Natural killer cell (primary cell): ENCODE results near the gene ITPRID2. TPM values are rescaled to one million over a fixed set of nuclear protein-coding genes. Genes with fewer than 3 reads are reported as not detected.

Source experiments
- ATAC-seq, 3 donors: fragments of 150-1000 bp in 2 of 3; fragments of 200-7000 bp in 1 of 3; cut with Tn5 transposase; 1 replicate in 1 of 3; 2 replicates in 2 of 3; pipeline ENCODE4 v1.10.0; 2021; ENCODE audit warnings: mild to moderate bottlenecking in 2 of 3, moderate library complexity in 2 of 3
- DNase-seq, 2 donors: peaks; one replicate each; pipeline versions ENCODE4 v3.0.0 to v3.0.0-alpha.2; 2013 to 2021; ENCODE audit warnings: mixed read lengths in 1 of 2
- H3K27ac ChIP-seq: one replicate; pipeline ENCODE4 v1.5.1; 2013; ENCODE audit warnings: mild to moderate bottlenecking, low read length
- H3K27me3 ChIP-seq: one replicate; pipeline ENCODE4 v1.6.1; 2013; ENCODE audit warnings: low read length; ENCODE audit not compliant: control insufficient read depth, insufficient read depth
- H3K36me3 ChIP-seq: one replicate; pipeline ENCODE4 v1.6.1; 2013; ENCODE audit warnings: low read length; ENCODE audit not compliant: control insufficient read depth, insufficient read depth
- H3K4me1 ChIP-seq: one replicate; pipeline ENCODE4 v1.6.1; 2013; ENCODE audit warnings: low read length; ENCODE audit not compliant: control insufficient read depth, insufficient read depth
- H3K4me3 ChIP-seq: one replicate; pipeline ENCODE4 v1.5.1; 2013; ENCODE audit warnings: low read length
- H3K9me3 ChIP-seq: one replicate; pipeline ENCODE4 v1.6.1; 2013; ENCODE audit warnings: low read length; ENCODE audit not compliant: control insufficient read depth, insufficient read depth
- H3K27ac Mint-ChIP-seq, 2 donors: one replicate each; pipeline ENCODE4 v1.8.0; 2022; ENCODE audit warnings: mild to moderate bottlenecking in 2 of 2, mixed read lengths in 2 of 2, moderate library complexity in 1 of 2
- H3K27me3 Mint-ChIP-seq, 2 donors: one replicate each; pipeline ENCODE4 v1.8.0; 2022; ENCODE audit warnings: low read depth in 2 of 2, mixed read lengths in 2 of 2
- H3K36me3 Mint-ChIP-seq: one replicate; pipeline ENCODE4 v1.8.0; 2022; ENCODE audit warnings: mixed read lengths
- H3K4me1 Mint-ChIP-seq, 2 donors: one replicate each; pipeline ENCODE4 v1.8.0; 2022; ENCODE audit warnings: mixed read lengths in 2 of 2
- H3K4me3 Mint-ChIP-seq: one replicate; pipeline ENCODE4 v1.8.0; 2022; ENCODE audit warnings: mild to moderate bottlenecking, moderate library complexity, mixed read lengths
- H3K9me3 Mint-ChIP-seq, 2 donors: one replicate each; pipeline ENCODE4 v1.8.0; 2022; ENCODE audit warnings: mixed read lengths in 2 of 2
- CTCF ChIP-seq: fragments of 200-600 bp; IDR thresholded peaks from one replicate; pipeline ENCODE4 v1.8.0; 2022; ENCODE audit warnings: antibody characterized with exemption
- WGBS: methylation state at CpG from one replicate; pipeline ENCODE4 v1.1.7; 2013; ENCODE audit warnings: missing lambda C conversion rate; ENCODE audit not compliant: insufficient coverage; 5-methylcytosine and 5-hydroxymethylcytosine counted together
- intact Hi-C: fragments of 100-400 bp; cut with micrococcal nuclease; formaldehyde crosslinking; loops from one replicate; pipeline ENCODE4 v1.14.2; 2022
- total RNA-seq, 4 donors: library from RNA; stranded (reverse); fragments of 120-200 nt in 1 of 4; gene quantifications; one replicate each; pipeline versions ENCODE4 v1.2.3 to v1.2.4, GENCODE V29; 2013 to 2022

Gene ITPRID2
- total RNA-seq, 3 donors from 2014 or later (not counting 1 experiment from before 2014, with no cell fraction given) = 63.7 to 89.6 (median 65.8) TPM

- no peak overlapping the region for H3K4me3 Mint-ChIP-seq
- H3K9me3 ChIP-seq = no peaks in the 10 kb centered on the region
- H3K27me3 Mint-ChIP-seq = peaks cover 9 to 29% of the 10 kb centered on the region in 2 donors
- H3K27ac ChIP-seq = no peak overlapping the region
- no peak overlapping the region for H3K27ac Mint-ChIP-seq
- H3K4me1 Mint-ChIP-seq = no peaks in the 10 kb centered on the region
- H3K36me3 ChIP-seq = no peaks in the 10 kb centered on the region
- no peak for TF ChIP-seq CTCF
- no peaks in the 10 kb centered on the region for H3K4me1 ChIP-seq
- H3K4me3 ChIP-seq = no peak overlapping the region
- ATAC-seq (no peak), DNase-seq (no peak)
- H3K36me3 Mint-ChIP-seq = no peaks in the 10 kb centered on the region
- H3K9me3 Mint-ChIP-seq = no peaks in the 10 kb centered on the region
- intact Hi-C loops = no loop called here
- H3K27me3 ChIP-seq = no peaks in the 10 kb centered on the region
These were observed 55.7 kb downstream of the ITPRID2 start for GRCh38 chr2:181947273-181947672.

- no peaks in the 10 kb centered on the region for H3K4me1 ChIP-seq
- H3K27me3 ChIP-seq = no peaks in the 10 kb centered on the region
- no peak overlapping the region for H3K4me3 Mint-ChIP-seq
- no peak overlapping the region for H3K4me3 ChIP-seq
- DNase-seq = no peak
- no peaks in the 10 kb centered on the region for H3K36me3 Mint-ChIP-seq
- H3K27me3 Mint-ChIP-seq = peaks cover 9 to 29% of the 10 kb centered on the region in 2 donors
- no peak for ATAC-seq
- intact Hi-C loops = no loop called here
- no peaks in the 10 kb centered on the region for H3K36me3 ChIP-seq
- no peaks in the 10 kb centered on the region for H3K4me1 Mint-ChIP-seq
- H3K9me3 Mint-ChIP-seq = no peaks in the 10 kb centered on the region
- no CpG with 5 or more reads among the region's 2 CpGs for WGBS
- H3K27ac ChIP-seq = no peak overlapping the region
- no peak for TF ChIP-seq CTCF
- H3K9me3 ChIP-seq = no peaks in the 10 kb centered on the region
- no peak overlapping the region for H3K27ac Mint-ChIP-seq
These were observed 56.7 kb downstream of the ITPRID2 start for GRCh38 chr2:181948227-181948626.

- no peaks in the 10 kb centered on the region for H3K36me3 Mint-ChIP-seq
- intact Hi-C loops = no loop called here
- ATAC-seq = no peak
These were observed 57.5 kb downstream of the ITPRID2 start for GRCh38 chr2:181949047-181949446.

More at GRCh38 chr2:181949047-181949446, 57.5 kb downstream of the ITPRID2 start:
- DNase-seq = no peak
- peaks cover 5 to 7% of the 10 kb centered on the region in 2 donors for H3K4me1 Mint-ChIP-seq
- peaks cover 8 to 29% of the 10 kb centered on the region in 2 donors for H3K27me3 Mint-ChIP-seq
- Histone ChIP-seq H3K36me3 (no peaks in the 10 kb centered on the region), H3K27me3 (no peaks in the 10 kb centered on the region), H3K4me1 (peaks cover 2% of the 10 kb centered on the region), H3K9me3 (no peaks in the 10 kb centered on the region), H3K27ac (no peak overlapping the region), H3K4me3 (no peak overlapping the region)
- H3K4me3 Mint-ChIP-seq = no peak overlapping the region
- TF ChIP-seq CTCF = no peak
- H3K9me3 Mint-ChIP-seq = no peaks in the 10 kb centered on the region
- H3K27ac Mint-ChIP-seq = no peak overlapping the region
